Measurements from ENCODE around the gene SLC28A2. TPM values are rescaled to one million over a fixed set of nuclear protein-coding genes. Genes with fewer than 3 reads are reported as not detected.
"Not testable (repeated sequence)": the region's sequence is repeated elsewhere in the genome, so short reads cannot be mapped to it uniquely, and the experiment has no call there.

Gene SLC28A2
- total and polyA plus RNA-seq, 8 donors: 0.06 to 48.8 (median 1.8) TPM; not detected in 1

DNA sequence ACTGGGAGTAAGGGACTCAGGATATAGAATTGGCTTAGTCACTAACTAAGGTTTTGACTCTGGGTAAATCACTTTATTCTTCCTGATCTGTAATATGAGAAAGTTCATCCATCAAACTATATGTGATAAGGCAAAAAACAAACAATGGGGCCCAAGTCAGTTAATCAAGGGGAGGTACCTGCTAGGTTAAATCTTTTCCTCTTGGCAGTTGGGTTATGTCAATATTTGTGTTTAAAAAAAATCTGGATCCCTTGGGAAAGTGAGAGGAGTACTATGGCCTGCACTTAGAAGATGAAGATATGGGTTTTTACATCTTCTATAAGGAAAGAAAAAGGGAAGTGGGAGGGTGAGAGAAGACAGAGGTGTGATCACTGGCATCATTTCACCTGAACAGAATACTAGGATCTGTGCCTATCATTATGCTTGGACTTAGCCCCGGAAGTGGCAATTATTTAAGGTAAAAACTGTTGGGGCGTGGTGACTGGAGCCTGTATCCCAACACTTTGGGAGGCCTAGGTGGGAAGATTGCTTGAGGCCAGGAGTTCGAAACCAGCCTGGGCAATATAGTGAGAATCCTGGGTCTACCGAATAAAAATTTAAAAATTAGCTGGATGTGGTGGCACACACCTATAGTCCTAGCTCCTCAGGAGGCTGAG lies 2.8 kb upstream of the SLC28A2 start:
- TF ChIP-seq POLR2AphosphoS5 (IDR thresholded peaks at IDR 0.05) (peak in 2 of 3 donors; percentile 29 to 67), POLR2A (IDR thresholded peaks at IDR 0.05) (no peak)
- Histone ChIP-seq H3K9me3 (peaks cover 0 to 24% (median 16%) of the 10 kb centered on the region in 4 donors), H3K4me1 (peaks cover 0 to 13% (median 6%) of the 10 kb centered on the region in 4 donors), H3K27me3 (no peaks in the 10 kb centered on the region), H3K4me3 (no peak overlapping the region), H3K36me3 (no peaks in the 10 kb centered on the region), H3K27ac (peak overlapping the region in 4 of 5 donors; percentile 18 to 70 (median 56))
- peak in 1 of 2 donors; percentile 78 for DNase-seq
- 47 to 76% (median 64%) methylated on average over 4 of the region's 4 CpGs for WGBS, 5 donors
- intact Hi-C loops (cut with DNase I; ENCODE audit: low total_unique reads): no loop called here

DNA sequence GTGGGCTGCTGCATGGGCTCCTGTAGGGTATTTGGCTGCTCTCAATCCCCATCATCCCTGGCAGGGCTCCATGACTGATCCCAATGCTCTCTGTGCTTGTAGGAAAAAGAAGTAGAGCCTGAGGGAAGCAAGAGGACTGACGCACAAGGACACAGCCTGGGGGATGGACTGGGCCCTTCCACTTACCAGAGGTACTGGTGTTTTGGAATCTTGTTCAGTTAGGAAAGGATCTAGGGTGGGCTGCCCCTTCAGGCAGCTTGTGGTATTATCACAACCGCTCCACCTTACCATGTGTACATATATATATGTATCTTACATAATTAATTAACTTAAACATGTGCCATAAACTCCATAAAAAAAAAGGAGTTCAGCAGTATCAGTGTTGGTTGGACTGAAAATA lies 1.3 kb downstream of the SLC28A2 start:
- intact Hi-C loops (cut with DNase I; ENCODE audit: low total_unique reads): no loop called here
- DNase-seq: peak in 1 of 2 donors; percentile 51
- TF ChIP-seq, protein P1, sequence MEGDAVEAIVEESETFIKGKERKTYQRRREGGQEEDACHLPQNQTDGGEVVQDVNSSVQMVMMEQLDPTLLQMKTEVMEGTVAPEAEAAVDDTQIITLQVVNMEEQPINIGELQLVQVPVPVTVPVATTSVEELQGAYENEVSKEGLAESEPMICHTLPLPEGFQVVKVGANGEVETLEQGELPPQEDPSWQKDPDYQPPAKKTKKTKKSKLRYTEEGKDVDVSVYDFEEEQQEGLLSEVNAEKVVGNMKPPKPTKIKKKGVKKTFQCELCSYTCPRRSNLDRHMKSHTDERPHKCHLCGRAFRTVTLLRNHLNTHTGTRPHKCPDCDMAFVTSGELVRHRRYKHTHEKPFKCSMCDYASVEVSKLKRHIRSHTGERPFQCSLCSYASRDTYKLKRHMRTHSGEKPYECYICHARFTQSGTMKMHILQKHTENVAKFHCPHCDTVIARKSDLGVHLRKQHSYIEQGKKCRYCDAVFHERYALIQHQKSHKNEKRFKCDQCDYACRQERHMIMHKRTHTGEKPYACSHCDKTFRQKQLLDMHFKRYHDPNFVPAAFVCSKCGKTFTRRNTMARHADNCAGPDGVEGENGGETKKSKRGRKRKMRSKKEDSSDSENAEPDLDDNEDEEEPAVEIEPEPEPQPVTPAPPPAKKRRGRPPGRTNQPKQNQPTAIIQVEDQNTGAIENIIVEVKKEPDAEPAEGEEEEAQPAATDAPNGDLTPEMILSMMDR (IDR thresholded peaks at IDR 0.05): no peak
- TF ChIP-seq POLR2AphosphoS5 (IDR thresholded peaks at IDR 0.05) (no peak), POLR2A (IDR thresholded peaks at IDR 0.05) (no peak), EP300 (IDR thresholded peaks at IDR 0.05) (no peak)
- Histone ChIP-seq H3K4me1 (peaks cover 0 to 14% (median 7%) of the 10 kb centered on the region in 4 donors), H3K9me3 (no peaks in the 10 kb centered on the region), H3K4me3 (no peak overlapping the region), H3K27me3 (no peaks in the 10 kb centered on the region), H3K27ac (peak overlapping the region in 1 of 5 donors; percentile 8), H3K36me3 (no peaks in the 10 kb centered on the region)
- 58 to 89% (median 79%) methylated on average over 2 of the region's 2 CpGs for WGBS, 5 donors

DNA sequence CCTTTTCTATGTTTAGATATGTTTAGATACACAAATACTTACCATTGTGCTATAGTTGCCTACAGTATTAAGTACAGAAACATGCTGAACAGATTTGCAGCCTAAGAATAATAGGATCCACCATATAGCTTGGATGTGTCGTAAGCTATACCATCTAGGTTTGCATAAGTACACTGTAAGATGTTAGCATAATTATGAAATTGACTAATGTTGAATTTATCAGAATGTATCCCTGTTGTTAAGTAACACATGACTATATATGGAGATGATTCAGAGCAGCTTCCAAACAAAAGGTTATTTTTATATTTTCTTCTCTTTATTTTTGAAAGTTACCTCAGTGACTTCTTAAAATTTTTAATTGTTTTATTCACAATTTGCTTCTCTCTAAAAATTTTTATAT lies 2.4 kb downstream of the SLC28A2 start:
- H3K4me3 ChIP-seq: no peak overlapping the region
- TF ChIP-seq EP300 (IDR thresholded peaks at IDR 0.05): no peak
- no peak for TF ChIP-seq POLR2A (IDR thresholded peaks at IDR 0.05)
- TF ChIP-seq, protein P1 (IDR thresholded peaks at IDR 0.05): no peak
- no peak for TF ChIP-seq POLR2AphosphoS5 (IDR thresholded peaks at IDR 0.05)
- 72 to 96% (median 94%) methylated on average over 1 of the region's 1 CpG for WGBS, 5 donors
- no peaks in the 10 kb centered on the region for H3K9me3 ChIP-seq
- no peaks in the 10 kb centered on the region for H3K27me3 ChIP-seq
- intact Hi-C loops (cut with DNase I; ENCODE audit: low total_unique reads): no loop called here
- H3K36me3 ChIP-seq: no peaks in the 10 kb centered on the region
- peak overlapping the region in 2 of 5 donors; percentile 1 to 10 for H3K27ac ChIP-seq
- no peak for DNase-seq
- peaks cover 0 to 8% (median 5%) of the 10 kb centered on the region in 4 donors for H3K4me1 ChIP-seq

DNA sequence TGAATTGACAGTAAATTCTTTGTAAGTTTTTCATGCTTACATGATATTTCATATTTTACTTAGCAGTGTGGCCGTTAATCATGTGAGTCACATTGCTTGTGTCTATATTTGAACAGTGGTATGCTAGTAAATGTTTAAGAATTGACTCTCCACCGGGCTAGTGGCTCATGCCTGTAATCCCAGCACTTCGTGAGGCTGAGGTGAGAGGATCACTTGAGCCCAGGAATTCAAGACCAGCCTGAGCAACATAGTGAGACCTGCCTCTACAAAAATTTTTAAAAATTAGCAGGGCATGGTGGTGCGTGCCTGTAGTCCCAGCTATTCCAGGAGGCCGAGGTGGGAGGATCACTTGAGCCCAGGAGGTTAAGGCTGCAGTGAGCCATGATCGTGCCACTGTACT lies 2.8 kb downstream of the SLC28A2 start:
- WGBS, 5 donors: 27 to 55% (median 42%) methylated on average over 6 of the region's 6 CpGs
- H3K36me3 ChIP-seq; intact Hi-C loops (cut with DNase I; ENCODE audit: low total_unique reads); H3K4me3 ChIP-seq; H3K27me3 ChIP-seq; H3K9me3 ChIP-seq; H3K4me1 ChIP-seq: not testable (repeated sequence)
- H3K27ac ChIP-seq: peak overlapping the region in 4 of 5 donors; percentile 18 to 53 (median 44)
- DNase-seq: peak in 1 of 2 donors; percentile 68

DNA sequence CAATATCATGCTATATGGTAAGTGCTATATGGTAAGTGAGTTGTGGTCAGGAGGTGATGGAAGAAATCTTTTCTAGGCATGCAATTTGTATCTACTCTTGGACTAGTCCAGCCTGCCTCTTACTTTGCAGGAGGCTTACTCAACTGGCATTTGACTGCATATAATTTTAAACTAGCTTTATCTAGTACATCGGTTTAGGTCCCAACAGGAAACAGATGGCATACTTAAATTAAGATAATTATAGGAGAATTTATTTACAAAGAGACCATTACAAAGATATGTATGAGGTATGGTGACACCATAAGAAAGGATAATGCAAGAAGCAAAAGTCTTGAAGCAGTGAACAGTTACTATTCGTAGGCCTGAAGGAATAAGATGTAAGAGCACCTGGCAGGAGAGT lies 7.8 kb downstream of the SLC28A2 start:
- H3K4me1 ChIP-seq: peaks cover 0 to 7% (median 4%) of the 10 kb centered on the region in 4 donors
- 51 to 63% (median 58%) methylated on average over 2 of the region's 2 CpGs for WGBS, 5 donors
- no peak for TF ChIP-seq EP300 (IDR thresholded peaks at IDR 0.05)
- TF ChIP-seq, protein P1 (IDR thresholded peaks at IDR 0.05): no peak
- no peak for TF ChIP-seq POLR2AphosphoS5 (IDR thresholded peaks at IDR 0.05)
- TF ChIP-seq POLR2A (IDR thresholded peaks at IDR 0.05): no peak
- intact Hi-C loops (cut with DNase I; ENCODE audit: low total_unique reads): no loop called here
- no peak overlapping the region for H3K27ac ChIP-seq
- H3K27me3 ChIP-seq: no peaks in the 10 kb centered on the region
- no peaks in the 10 kb centered on the region for H3K36me3 ChIP-seq
- no peak for DNase-seq
- no peaks in the 10 kb centered on the region for H3K9me3 ChIP-seq
- H3K4me3 ChIP-seq: no peak overlapping the region

Data from stomach (tissue), 9 donors.